Measurements from ENCODE around the gene RBM44.

RBM44 gene

DNA sequence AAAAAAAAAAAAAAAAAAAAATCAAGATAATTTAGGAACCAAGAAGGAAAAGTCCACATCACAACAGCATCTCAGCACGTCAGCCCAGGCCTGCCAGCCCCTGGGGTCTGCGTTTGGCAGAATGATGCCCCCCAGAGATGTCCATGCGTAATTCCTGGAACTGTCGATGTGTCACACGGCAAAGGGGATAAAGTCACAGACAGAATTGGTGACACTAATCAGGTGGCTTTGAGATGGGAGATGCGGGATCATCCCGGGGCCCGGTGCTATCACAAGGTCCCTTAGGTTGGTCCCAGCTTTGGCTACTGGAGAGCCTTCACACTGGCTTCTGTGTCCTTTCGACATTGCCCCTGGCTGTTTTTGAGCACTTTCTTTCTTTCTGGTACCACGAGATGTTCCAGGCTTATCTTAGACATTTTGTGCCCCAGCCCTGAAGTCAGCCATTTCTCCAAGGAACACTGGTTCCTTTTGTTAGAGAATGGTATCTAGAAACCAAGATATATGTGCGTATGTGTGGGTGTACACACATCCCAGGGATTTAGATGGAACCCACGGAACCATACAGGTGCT lies 81.5 kb downstream of the RBM44 start:
- no peak overlapping the region for H3K4me3 ChIP-seq (ENCODE audit: low read depth, low read length)
- TF ChIP-seq MAX (IDR thresholded peaks at IDR 0.05; ENCODE audit: low read depth, low read length) (no peak), POLR2A (IDR thresholded peaks at IDR 0.05; ENCODE audit: extremely low read depth, insufficient read length) (no peak), CTCF (IDR thresholded peaks at IDR 0.05; ENCODE audit: low read depth, low read length) (no peak), MYC (IDR thresholded peaks at IDR 0.05; ENCODE audit: low read depth, low read length) (no peak)
- no peak for DNase-seq (ENCODE audit: low read depth)

- no peak overlapping the region for H3K4me3 ChIP-seq (ENCODE audit: low read depth, low read length)
- DNase-seq (ENCODE audit: low read depth), result no peak
- TF ChIP-seq CTCF (IDR thresholded peaks at IDR 0.05; ENCODE audit: low read depth, low read length), result no peak
- no peak for TF ChIP-seq MYC (IDR thresholded peaks at IDR 0.05; ENCODE audit: low read depth, low read length)
- TF ChIP-seq MAX (IDR thresholded peaks at IDR 0.05; ENCODE audit: low read depth, low read length), result no peak
- TF ChIP-seq POLR2A (IDR thresholded peaks at IDR 0.05; ENCODE audit: extremely low read depth, insufficient read length), result no peak
Measured at GRCh38 chr2:237882510-237883481, 84.2 kb downstream of the RBM44 start.

DNA sequence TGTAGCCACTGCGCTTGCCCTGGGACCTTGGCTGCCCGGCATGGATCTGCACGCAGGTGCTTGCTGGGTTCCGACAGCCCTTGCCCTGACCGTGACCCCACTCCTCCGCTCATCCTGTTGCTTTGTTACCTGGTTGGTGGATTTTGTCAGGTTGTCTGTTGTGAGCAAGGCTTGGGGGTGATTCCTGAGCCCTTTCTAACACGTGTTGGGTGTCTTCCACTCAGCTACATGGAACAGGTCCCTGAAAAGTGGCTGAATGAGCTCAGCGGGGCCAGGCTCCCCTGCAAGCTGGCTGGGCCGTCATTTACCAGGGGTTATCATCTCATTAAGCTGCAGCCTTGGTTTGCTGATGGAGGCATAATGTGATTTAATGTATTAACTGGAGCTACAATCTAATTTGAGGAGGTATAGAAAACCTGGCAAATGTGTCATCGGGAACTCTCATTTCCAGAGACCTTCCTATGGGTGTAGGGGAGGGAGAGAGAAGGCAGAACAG lies 85.4 kb downstream of the RBM44 start:
- TF ChIP-seq MYC (IDR thresholded peaks at IDR 0.05; ENCODE audit: low read depth, low read length), result no peak
- TF ChIP-seq MAX (IDR thresholded peaks at IDR 0.05; ENCODE audit: low read depth, low read length), result no peak
- TF ChIP-seq POLR2A (IDR thresholded peaks at IDR 0.05; ENCODE audit: extremely low read depth, insufficient read length), result no peak
- no peak for TF ChIP-seq CTCF (IDR thresholded peaks at IDR 0.05; ENCODE audit: low read depth, low read length)
- H3K4me3 ChIP-seq (ENCODE audit: low read depth, low read length), result no peak overlapping the region
- DNase-seq (ENCODE audit: low read depth), result no peak

DNA sequence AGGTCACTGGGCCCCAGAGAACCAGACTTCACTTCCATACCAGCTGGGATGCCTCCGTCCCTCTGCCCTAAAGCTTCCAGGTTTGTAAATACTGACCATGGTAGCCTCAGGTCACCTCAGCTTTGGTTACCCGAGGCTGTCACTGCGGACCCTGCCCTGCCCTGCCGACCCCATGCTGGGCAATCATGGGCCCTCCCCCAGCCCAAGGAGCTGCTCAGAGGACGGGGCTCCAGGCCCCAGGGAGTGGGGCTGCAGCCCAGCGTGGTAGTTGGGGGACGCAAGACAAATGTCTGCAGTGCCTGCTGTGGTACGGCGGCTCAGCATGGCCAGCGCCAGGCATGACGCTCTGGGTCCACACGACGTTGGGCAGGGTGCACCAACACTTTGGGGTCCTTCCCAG lies 86.1 kb downstream of the RBM44 start:
- DNase-seq (ENCODE audit: low read depth), result no peak
- TF ChIP-seq CTCF (IDR thresholded peaks at IDR 0.05; ENCODE audit: low read depth, low read length) (no peak), POLR2A (IDR thresholded peaks at IDR 0.05; ENCODE audit: extremely low read depth, insufficient read length) (no peak), MYC (IDR thresholded peaks at IDR 0.05; ENCODE audit: low read depth, low read length) (no peak), MAX (IDR thresholded peaks at IDR 0.05; ENCODE audit: low read depth, low read length) (no peak)
- no peak overlapping the region for H3K4me3 ChIP-seq (ENCODE audit: low read depth, low read length)

GRCh38 chr2:237885111-237885930 lies 86.7 kb downstream of the RBM44 start:
- no peak for TF ChIP-seq MAX (IDR thresholded peaks at IDR 0.05; ENCODE audit: low read depth, low read length)
- TF ChIP-seq MYC (IDR thresholded peaks at IDR 0.05; ENCODE audit: low read depth, low read length), result no peak
- TF ChIP-seq CTCF (IDR thresholded peaks at IDR 0.05; ENCODE audit: low read depth, low read length), result no peak
- no peak for TF ChIP-seq POLR2A (IDR thresholded peaks at IDR 0.05; ENCODE audit: extremely low read depth, insufficient read length)
- H3K4me3 ChIP-seq (ENCODE audit: low read depth, low read length), result no peak overlapping the region
- DNase-seq (ENCODE audit: low read depth), result no peak

Data from NB4 (cell line).